Thyroid gland (tissue), 4 donors: ENCODE measurements around the gene SH3RF3.

Experiments
- CTCF ChIP-seq, 6 experiments: fragments of 200-600 bp in 3 of 6; fragments of 450-650 bp in 3 of 6; sonication (generic) in 3 of 6; IDR thresholded peaks; one replicate each; pipeline ENCODE4 v1.5.1; 2016 to 2019; ENCODE audit warnings: antibody characterized with exemption in 6 of 6, mild to moderate bottlenecking in 2 of 6, inconsistent platforms in 1 of 6, moderate library complexity in 1 of 6
- POLR2A ChIP-seq, 2 donors: fragments of 450-650 bp; IDR thresholded peaks; one replicate each; pipeline ENCODE4 v1.6.1; 2017; ENCODE audit warnings: antibody characterized with exemption in 2 of 2, mild to moderate bottlenecking in 2 of 2, moderate library complexity in 1 of 2

GRCh38 chr2:109451671-109452070 is 322.7 kb downstream of the SH3RF3 start:
- TF ChIP-seq POLR2A (IDR thresholded peaks at IDR 0.05) (no peak), CTCF (IDR thresholded peaks at IDR 0.05) (no peak)
